ENCODE results near the gene EPB41L1. TPM values are rescaled to one million over a fixed set of nuclear protein-coding genes. Genes with fewer than 3 reads are reported as not detected.

EPB41L1 gene
- total and polyA plus RNA-seq, 12 donors = 7.5 to 21.7 (median 15.8) TPM

- DNase-seq = no peak
- intact Hi-C loops (cut with DNase I) = loop anchor here in 4 of 10 donors (5.0 to 10.0 kb wide), 4 partner anchors 211 to 397 kb away; partner anchors contain the start of gene RAB5IF (in 2 of the 4)
- H3K27ac ChIP-seq = no peak overlapping the region
- H3K9me3 ChIP-seq = no peaks in the 10 kb centered on the region
- no peaks in the 10 kb centered on the region for H3K27me3 ChIP-seq
- TF ChIP-seq, protein P1, sequence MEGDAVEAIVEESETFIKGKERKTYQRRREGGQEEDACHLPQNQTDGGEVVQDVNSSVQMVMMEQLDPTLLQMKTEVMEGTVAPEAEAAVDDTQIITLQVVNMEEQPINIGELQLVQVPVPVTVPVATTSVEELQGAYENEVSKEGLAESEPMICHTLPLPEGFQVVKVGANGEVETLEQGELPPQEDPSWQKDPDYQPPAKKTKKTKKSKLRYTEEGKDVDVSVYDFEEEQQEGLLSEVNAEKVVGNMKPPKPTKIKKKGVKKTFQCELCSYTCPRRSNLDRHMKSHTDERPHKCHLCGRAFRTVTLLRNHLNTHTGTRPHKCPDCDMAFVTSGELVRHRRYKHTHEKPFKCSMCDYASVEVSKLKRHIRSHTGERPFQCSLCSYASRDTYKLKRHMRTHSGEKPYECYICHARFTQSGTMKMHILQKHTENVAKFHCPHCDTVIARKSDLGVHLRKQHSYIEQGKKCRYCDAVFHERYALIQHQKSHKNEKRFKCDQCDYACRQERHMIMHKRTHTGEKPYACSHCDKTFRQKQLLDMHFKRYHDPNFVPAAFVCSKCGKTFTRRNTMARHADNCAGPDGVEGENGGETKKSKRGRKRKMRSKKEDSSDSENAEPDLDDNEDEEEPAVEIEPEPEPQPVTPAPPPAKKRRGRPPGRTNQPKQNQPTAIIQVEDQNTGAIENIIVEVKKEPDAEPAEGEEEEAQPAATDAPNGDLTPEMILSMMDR (IDR thresholded peaks at IDR 0.05) = no peak
- no peak overlapping the region for H3K4me3 ChIP-seq
- H3K36me3 ChIP-seq = peaks cover 0 to 83% (median 0%) of the 10 kb centered on the region in 9 donors
- no peak for ATAC-seq
- no peaks in the 10 kb centered on the region for H3K4me1 ChIP-seq
- WGBS, 2 donors = 84 to 86% methylated on average over 10 of the region's 10 CpGs
Measured at GRCh38 chr20:36208257-36208656, 53.7 kb downstream of the EPB41L1 start.

DNA sequence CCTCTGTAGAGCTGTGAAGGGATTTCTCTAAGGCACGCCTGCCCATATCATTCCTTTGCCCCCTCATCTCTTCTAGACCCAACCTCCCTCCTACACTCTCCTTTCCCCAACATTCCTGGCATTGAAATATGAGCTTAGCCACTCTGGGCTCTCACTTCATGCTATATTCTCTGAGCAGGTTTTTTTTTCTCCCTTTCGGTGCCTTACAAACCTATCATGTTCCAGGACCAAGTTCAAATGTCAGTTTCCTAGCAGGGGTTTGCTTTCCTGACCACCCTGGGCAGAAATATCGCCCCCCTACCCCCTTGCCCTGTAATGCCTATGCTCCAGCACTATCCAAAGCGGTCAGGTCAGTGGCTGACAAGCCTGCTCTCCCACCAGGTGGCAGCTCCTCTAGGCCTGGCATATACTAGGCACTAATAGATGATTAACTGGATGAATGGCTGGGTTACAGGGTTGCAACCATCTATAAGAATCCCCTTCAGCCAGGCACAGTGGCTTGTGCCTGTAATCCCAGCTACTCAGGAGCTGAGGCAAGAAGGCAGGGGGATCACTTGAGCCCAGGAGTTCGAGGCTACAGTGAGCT, 56.0 kb downstream of the EPB41L1 start:
- intact Hi-C loops (cut with DNase I) = loop anchor here in 4 of 10 donors (5.0 to 10.0 kb wide), 3 partner anchors 227 to 394 kb away; partner anchors contain the start of gene RAB5IF (in 1 of the 4)
- TF ChIP-seq, protein P1 (IDR thresholded peaks at IDR 0.05) = no peak
- DNase-seq (no peak), ATAC-seq (no peak)
- Histone ChIP-seq H3K4me3 (no peak overlapping the region), H3K9me3 (no peaks in the 10 kb centered on the region), H3K27ac (no peak overlapping the region), H3K36me3 (peaks cover 0 to 90% (median 0%) of the 10 kb centered on the region in 9 donors), H3K4me1 (no peaks in the 10 kb centered on the region), H3K27me3 (no peaks in the 10 kb centered on the region)
- WGBS, 2 donors = 91 to 94% methylated on average over 5 of the region's 5 CpGs

GRCh38 chr20:36213362-36213761, 58.8 kb downstream of the EPB41L1 start:
- DNase-seq = no peak
- H3K9me3 ChIP-seq = no peaks in the 10 kb centered on the region
- TF ChIP-seq, protein P1 (IDR thresholded peaks at IDR 0.05) = no peak
- H3K36me3 ChIP-seq = peaks cover 0 to 81% (median 0%) of the 10 kb centered on the region in 9 donors
- H3K4me1 ChIP-seq = no peaks in the 10 kb centered on the region
- ATAC-seq = no peak
- no peaks in the 10 kb centered on the region for H3K27me3 ChIP-seq
- 57 to 76% methylated on average over 2 of the region's 2 CpGs for WGBS, 2 donors
- intact Hi-C loops (cut with DNase I) = loop anchor here in 4 of 10 donors (5.0 to 10.0 kb wide), 3 partner anchors 224 to 391 kb away; partner anchors contain the start of gene RAB5IF (in 1 of the 4)
- no peak overlapping the region for H3K4me3 ChIP-seq
- no peak overlapping the region for H3K27ac ChIP-seq

DNA sequence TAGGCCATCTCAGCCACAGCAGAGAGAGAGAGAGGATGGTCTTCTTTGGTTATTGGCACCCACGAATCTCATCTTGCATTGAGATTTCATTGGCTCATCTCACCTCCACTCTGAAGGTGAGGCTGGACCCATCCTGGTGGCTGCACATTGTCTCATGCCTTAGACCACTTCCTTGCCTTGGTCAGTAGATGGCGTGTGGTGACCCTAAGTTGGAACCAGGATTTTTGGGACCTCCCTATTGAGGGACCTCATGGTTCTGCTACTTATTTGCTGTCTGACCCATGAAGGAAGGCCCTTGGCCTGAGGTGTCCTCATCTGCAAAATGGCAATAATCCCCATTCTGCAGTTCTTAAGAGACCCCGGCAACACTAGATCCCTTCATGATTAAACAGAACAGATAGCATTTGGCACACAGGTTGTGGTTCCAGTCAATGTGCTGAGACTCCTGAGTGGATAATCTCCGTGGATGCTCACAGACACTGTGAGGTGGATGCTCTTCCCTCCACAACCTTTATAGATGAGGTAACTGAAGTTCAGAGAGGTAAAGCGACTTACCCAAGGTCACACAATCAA, 60.2 kb downstream of the EPB41L1 start:
- DNase-seq (no peak), ATAC-seq (peak in 4 of 8 donors; percentile 49 to 62 (median 54))
- H3K9me3 ChIP-seq = no peaks in the 10 kb centered on the region
- no peak overlapping the region for H3K4me3 ChIP-seq
- no peak overlapping the region for H3K27ac ChIP-seq
- no peaks in the 10 kb centered on the region for H3K4me1 ChIP-seq
- TF ChIP-seq, protein P1 (IDR thresholded peaks at IDR 0.05) = peak in 8 of 9 donors; percentile 41 to 66 (median 56)
- intact Hi-C loops (cut with DNase I) = loop anchor here in 6 of 10 donors (5.0 to 10.0 kb wide), 3 partner anchors 223 to 390 kb away; partner anchors contain the start of gene RAB5IF (in 1 of the 6)
- no peaks in the 10 kb centered on the region for H3K27me3 ChIP-seq
- WGBS, 2 donors = 58 to 67% methylated on average over 5 of the region's 5 CpGs
- H3K36me3 ChIP-seq = peaks cover 0 to 81% (median 0%) of the 10 kb centered on the region in 9 donors
